ENCODE measurements around the gene LRP3. TPM values are rescaled to one million over a fixed set of nuclear protein-coding genes. Genes with fewer than 3 reads are reported as not detected.

LRP3 gene
- total and polyA plus RNA-seq, 2 donors from 2014 or later: 13.9 to 23.8 TPM

DNA sequence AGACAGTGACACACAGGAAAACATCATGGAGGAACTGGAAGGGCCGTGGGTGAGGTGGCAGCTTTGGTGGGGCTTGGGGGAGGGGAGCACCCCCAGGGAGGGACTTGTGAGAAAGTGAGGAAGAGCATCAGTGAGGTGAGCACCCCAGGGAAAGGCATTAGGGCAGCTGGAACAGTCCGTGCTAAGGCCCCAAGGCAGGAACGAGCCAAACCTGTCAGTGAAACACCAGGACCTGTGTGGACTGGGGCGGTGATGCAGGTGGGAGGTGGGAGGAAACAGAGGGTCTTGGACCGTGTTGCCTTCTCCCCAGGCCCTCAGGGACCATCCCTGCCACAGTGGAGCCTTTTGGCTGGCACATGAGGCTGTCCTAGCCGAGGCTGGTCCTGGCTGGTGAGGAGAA, 48.8 kb downstream of the LRP3 start:
- no peaks in the 10 kb centered on the region for H3K27me3 ChIP-seq (ENCODE audit: control insufficient read depth, insufficient read depth, low read length)
- no peak for FAIRE-seq
- no peak overlapping the region for H3K9ac ChIP-seq (ENCODE audit: low read length in 3 of 3)
- intact Hi-C loops (cut with DNase I): no loop called here
- TF ChIP-seq, protein P1, sequence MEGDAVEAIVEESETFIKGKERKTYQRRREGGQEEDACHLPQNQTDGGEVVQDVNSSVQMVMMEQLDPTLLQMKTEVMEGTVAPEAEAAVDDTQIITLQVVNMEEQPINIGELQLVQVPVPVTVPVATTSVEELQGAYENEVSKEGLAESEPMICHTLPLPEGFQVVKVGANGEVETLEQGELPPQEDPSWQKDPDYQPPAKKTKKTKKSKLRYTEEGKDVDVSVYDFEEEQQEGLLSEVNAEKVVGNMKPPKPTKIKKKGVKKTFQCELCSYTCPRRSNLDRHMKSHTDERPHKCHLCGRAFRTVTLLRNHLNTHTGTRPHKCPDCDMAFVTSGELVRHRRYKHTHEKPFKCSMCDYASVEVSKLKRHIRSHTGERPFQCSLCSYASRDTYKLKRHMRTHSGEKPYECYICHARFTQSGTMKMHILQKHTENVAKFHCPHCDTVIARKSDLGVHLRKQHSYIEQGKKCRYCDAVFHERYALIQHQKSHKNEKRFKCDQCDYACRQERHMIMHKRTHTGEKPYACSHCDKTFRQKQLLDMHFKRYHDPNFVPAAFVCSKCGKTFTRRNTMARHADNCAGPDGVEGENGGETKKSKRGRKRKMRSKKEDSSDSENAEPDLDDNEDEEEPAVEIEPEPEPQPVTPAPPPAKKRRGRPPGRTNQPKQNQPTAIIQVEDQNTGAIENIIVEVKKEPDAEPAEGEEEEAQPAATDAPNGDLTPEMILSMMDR (IDR thresholded peaks at IDR 0.05; ENCODE audit: borderline replicate concordance, extremely low read depth, insufficient read depth): no peak
- DNase-seq: peak in 1 of 5 donors; percentile 69
- H3K9me3 ChIP-seq (ENCODE audit: control insufficient read depth in 2 of 3, insufficient read depth in 1 of 3, low read length in 3 of 3): peaks cover 0 to 7% (median 0%) of the 10 kb centered on the region in 3 donors
- no peaks in the 10 kb centered on the region for H3K4me1 ChIP-seq (ENCODE audit: control insufficient read depth in 2 of 3, insufficient read depth in 2 of 3, low read depth in 1 of 3, low read length in 3 of 3)
- no peak overlapping the region for H3K27ac ChIP-seq (ENCODE audit: low read depth in 2 of 2, low read length in 2 of 2)
- H3K36me3 ChIP-seq (ENCODE audit: control insufficient read depth in 2 of 3, insufficient read depth in 3 of 3, low read length in 3 of 3): no peaks in the 10 kb centered on the region
- no peak overlapping the region for H3K4me3 ChIP-seq (ENCODE audit: low read length in 3 of 3)

DNA sequence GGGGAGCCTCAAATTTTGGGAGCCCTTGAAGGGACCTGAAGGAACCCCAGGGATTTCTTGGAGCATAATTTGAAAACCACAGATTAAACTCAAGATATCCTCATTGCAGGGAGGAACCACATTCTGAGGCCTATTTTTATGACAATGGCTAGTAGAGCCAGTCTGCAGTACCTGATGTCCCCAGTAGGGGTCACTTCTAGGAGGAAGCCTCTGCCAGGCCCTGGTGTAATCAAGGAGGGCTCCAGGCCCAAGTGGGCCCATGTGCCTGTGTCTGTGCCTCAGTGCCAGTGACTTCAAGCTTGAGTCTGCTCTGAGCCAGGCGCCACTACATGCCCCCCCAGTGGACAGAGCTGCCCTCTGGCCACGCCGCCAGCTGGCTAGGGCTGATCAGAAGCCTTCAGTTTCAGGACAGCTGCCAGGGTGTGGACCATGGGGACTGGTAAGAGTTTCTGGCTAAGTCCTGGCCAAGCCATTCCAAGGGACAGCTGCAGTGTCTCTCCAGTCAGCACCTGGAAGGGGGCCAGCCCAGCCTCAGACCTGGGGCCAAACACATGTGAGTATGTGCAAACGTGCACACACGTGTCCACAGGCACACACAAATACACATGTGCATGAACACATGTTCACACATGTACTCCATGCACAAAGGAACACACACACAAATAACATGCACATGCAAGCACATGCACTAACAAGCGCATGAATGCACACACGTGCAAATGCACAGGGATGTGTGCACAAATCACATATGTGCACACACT, 52.0 kb downstream of the LRP3 start:
- Histone ChIP-seq H3K36me3 (ENCODE audit: control insufficient read depth in 2 of 3, insufficient read depth in 3 of 3, low read length in 3 of 3) (peaks cover 0 to 2% (median 0%) of the 10 kb centered on the region in 3 donors), H3K27ac (ENCODE audit: low read depth in 2 of 2, low read length in 2 of 2) (no peak overlapping the region), H3K9me3 (ENCODE audit: control insufficient read depth in 2 of 3, insufficient read depth in 1 of 3, low read length in 3 of 3) (peaks cover 0 to 7% (median 2%) of the 10 kb centered on the region in 3 donors), H3K4me1 (ENCODE audit: control insufficient read depth in 2 of 3, insufficient read depth in 2 of 3, low read depth in 1 of 3, low read length in 3 of 3) (no peaks in the 10 kb centered on the region), H3K4me3 (ENCODE audit: low read length in 3 of 3) (no peak overlapping the region), H3K9ac (ENCODE audit: low read length in 3 of 3) (no peak overlapping the region), H3K27me3 (ENCODE audit: control insufficient read depth, insufficient read depth, low read length) (peaks cover 2% of the 10 kb centered on the region)
- FAIRE-seq (no peak), DNase-seq (peak in 2 of 5 donors; percentile 29 to 54)
- TF ChIP-seq, protein P1 (IDR thresholded peaks at IDR 0.05; ENCODE audit: borderline replicate concordance, extremely low read depth, insufficient read depth): no peak
- intact Hi-C loops (cut with DNase I): no loop called here

DNA sequence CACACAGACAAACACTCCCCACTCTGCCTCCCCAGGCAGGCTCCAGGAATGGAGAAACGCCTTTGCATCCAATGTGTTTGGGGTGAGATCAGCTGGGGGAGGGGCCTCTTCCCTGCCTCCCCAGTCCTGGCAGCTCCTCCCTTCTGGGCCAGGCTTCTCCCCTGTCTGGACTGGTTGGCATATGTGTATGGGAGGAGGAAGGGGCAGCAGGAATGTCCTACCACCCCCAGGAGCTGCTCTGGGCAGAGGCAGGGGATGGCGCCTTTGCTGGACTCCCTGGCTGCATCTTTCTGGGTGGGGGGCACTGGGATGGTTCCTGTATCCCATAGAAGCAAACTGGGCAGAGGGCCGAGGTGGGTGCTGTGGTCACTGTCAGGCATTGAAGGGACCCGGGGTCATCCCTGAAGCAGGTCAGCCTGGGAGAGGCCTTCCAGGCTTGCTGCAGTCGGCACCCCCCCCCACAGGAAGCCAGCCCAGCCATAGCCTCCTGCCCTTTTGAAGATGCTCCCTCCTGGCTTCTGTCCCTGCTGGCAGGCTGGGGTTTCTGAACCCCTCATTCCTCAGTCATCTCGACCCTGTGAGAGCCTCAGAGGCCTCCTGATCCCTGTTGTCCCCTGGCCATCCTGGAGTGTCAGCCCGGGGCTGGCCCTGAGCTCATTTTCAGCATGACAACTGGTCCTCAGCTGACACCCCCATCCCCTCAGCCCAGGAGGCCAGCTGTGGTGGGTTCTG, 52.7 kb downstream of the LRP3 start:
- Histone ChIP-seq H3K4me1 (ENCODE audit: control insufficient read depth in 2 of 3, insufficient read depth in 2 of 3, low read depth in 1 of 3, low read length in 3 of 3) (no peaks in the 10 kb centered on the region), H3K27me3 (ENCODE audit: control insufficient read depth, insufficient read depth, low read length) (peaks cover 2% of the 10 kb centered on the region), H3K9ac (ENCODE audit: low read length in 3 of 3) (no peak overlapping the region), H3K27ac (ENCODE audit: low read depth in 2 of 2, low read length in 2 of 2) (no peak overlapping the region), H3K9me3 (ENCODE audit: control insufficient read depth in 2 of 3, insufficient read depth in 1 of 3, low read length in 3 of 3) (peaks cover 0 to 7% (median 2%) of the 10 kb centered on the region in 3 donors), H3K36me3 (ENCODE audit: control insufficient read depth in 2 of 3, insufficient read depth in 3 of 3, low read length in 3 of 3) (peaks cover 0 to 2% (median 0%) of the 10 kb centered on the region in 3 donors), H3K4me3 (ENCODE audit: low read length in 3 of 3) (no peak overlapping the region)
- DNase-seq (peak in 1 of 5 donors; percentile 60), FAIRE-seq (no peak)
- TF ChIP-seq, protein P1 (IDR thresholded peaks at IDR 0.05; ENCODE audit: borderline replicate concordance, extremely low read depth, insufficient read depth): no peak
- intact Hi-C loops (cut with DNase I): no loop called here

Measured in kidney (tissue), 14 donors.